DMS153 (cell line): ENCODE measurements around the gene FAM83E.

Experiments used
- DNase-seq: peaks from one replicate; lab custom pipeline; 2025; lab: John Stamatoyannopoulos, UW

FAM83E gene

DNA sequence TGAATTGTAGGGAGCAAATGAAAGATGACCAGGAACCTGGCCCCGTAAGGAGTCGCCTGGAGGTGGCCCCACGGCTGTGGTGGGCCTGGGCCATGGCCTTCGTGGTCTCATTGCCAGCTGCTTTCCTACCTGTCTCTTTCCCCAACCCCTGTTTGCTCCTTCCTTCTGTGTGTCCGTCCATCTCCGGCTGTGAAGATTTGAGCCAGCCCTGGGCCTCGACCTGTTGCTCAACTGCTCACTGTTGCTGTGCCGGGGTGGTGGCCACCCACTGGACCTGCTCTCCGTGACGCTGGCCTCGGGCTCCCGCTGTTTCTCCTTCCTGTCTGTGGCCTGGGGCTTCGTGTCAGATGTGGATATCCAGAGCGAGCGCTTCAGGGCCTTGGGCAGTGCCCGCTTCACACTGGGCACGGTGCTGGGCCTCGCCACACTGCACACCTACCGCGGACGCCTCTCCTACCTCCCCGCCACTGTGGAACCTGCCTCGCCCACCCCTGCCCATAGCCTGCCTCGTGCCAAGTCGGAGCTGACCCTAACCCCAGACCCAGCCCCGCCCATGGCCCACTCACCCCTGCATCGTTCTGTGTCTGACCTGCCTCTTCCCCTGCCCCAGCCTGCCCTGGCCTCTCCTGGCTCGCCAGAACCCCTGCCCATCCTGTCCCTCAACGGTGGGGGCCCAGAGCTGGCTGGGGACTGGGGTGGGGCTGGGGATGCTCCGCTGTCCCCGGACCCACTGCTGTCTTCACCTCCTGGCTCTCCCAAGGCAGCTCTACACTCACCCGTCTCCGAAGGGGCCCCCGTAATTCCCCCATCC is 13.8 kb upstream of the FAM83E start:
- no peak for DNase-seq

DNA sequence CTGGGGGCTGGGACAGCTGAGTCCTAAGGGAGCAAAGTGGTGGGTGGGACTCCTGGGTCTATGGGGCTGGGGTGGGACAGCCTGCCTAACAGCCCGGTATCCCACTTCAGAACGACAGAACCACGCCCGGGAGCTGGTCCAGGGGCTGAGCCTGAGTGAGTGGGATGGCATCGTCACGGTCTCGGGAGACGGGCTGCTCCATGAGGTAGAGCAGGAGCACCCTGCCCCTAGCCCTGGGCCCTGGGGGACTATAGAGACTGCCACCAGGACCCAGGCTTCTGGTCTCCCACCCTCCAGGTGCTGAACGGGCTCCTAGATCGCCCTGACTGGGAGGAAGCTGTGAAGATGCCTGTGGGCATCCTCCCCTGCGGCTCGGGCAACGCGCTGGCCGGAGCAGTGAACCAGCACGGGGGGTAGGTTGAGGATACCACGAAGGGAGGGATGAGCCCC is 13.0 kb upstream of the FAM83E start:
- no peak for DNase-seq

GRCh38 chr19:48627201-48627864 is 12.5 kb upstream of the FAM83E start:
- no peak for DNase-seq

DNA sequence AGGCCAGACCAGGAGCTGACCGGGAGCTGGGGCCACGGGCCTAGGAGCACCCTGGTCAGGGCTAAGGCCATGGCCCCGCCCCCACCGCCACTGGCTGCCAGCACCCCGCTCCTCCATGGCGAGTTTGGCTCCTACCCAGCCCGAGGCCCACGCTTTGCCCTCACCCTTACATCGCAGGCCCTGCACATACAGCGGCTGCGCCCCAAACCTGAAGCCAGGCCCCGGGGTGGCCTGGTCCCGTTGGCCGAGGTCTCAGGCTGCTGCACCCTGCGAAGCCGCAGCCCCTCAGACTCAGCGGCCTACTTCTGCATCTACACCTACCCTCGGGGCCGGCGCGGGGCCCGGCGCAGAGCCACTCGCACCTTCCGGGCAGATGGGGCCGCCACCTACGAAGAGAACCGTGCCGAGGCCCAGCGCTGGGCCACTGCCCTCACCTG is 11.0 kb upstream of the FAM83E start:
- DNase-seq, result no peak

- DNase-seq, result no peak
Observed at GRCh38 chr19:48624791-48625723, 10.2 kb upstream of the FAM83E start.

DNA sequence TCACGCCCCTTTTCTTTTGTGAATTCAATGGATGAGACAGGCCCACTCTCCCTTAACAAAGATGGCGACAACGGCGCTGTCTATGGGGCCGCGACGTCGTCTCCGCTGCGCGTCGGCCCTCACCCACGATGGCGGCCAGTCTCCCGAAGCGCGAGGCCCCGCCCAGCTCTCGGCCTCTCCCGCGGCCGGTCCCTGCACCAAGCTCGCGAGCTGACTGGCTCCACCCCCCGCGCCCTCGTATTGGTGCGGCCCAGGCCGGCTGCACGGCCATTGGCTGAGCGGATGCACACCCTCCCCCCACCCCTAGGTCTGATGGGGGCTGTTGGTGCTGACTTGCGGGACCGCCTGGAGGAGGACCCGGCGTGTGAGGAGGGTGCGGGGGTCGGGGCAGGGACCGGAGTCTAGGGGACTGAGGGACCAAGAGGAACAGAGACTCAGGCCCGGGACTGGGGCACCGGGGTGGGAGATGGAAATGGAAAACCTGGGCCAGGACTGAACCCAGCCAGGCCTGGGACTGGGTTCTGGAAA is 9.3 kb upstream of the FAM83E start:
- DNase-seq, result peak; percentile 96

DNA sequence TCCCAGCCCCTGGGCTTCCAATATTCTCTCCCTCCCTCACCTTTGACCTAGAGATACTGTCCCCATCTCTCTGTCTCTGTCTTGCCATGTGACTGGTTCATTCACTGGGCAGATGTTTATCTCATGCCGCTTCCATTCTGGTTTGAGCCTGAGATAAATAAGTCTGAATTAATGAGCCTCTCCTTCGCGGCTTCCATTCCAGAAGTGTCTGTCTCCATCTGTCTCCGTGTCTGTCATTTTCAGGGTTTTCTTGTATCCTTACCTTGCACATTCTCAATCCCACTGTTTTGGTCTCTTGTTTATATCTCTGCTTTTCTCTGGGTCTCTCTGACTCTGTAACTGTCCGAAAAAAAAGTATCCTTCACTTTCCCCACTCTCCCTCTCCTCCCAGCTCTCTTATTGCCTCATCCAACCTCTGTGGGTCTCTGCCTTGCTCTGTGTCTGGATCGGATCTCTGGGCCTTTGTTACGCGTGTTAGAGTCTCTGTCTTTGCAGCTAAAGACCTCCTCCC is 8.7 kb upstream of the FAM83E start:
- no peak for DNase-seq

DNA sequence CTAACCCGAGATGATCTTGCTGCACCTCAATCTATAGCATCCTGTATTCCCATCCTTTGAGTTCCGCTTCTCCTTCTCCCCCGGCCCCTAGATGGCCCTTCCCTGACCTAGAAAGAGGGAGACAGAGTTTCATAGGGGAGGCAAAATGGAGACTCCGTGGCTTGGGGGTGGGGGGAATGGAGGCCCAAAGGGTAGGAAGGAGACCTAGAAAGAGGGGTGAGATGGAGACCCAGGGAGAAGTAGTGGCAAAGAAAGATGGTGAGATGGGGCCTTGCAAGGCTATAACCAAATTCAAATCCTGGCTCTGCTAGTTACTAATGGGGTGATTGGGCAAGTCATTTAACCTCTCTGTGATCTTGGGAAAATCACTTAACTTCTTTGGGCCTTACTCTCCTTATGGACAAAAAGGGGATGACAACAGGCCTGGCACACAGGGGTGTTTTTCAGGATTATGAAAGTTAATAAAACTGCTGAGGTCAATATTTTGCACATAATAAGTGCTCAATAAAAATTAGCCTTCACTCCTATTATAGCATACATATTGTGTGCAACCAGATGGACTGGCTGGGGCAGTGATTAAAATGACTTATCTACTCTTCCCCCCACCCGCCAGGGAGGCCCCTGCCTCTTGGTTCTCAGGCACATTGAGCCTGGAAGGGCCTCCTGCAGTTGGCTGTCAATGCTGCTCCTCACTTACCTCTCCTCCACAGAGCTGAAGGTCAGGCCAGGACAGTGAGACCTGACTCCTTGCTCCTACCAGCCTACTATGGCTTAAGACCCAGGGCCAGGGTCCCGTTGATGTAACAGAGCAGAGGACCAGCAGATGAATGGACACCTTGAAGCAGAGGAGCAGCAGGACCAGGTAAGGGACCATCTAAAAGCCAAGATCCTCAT is 5.1 kb upstream of the FAM83E start:
- DNase-seq, result no peak

GRCh38 chr19:48618916-48619691 is 4.2 kb upstream of the FAM83E start, which contains the start of the genes RPL18 and SPHK2:
TSS of gene RPL18 (minus strand) at chr19:48619178. CDS start at chr19:48619143, 35 bp downstream.
TSS of gene SPHK2 (plus strand) at chr19:48619506. CDS start at chr19:48620515, 1,009 bp downstream.
- peak; percentile 99 for DNase-seq

GRCh38 chr19:48618278-48618915 is 3.5 kb upstream of the FAM83E start:
- no peak for DNase-seq

DNA sequence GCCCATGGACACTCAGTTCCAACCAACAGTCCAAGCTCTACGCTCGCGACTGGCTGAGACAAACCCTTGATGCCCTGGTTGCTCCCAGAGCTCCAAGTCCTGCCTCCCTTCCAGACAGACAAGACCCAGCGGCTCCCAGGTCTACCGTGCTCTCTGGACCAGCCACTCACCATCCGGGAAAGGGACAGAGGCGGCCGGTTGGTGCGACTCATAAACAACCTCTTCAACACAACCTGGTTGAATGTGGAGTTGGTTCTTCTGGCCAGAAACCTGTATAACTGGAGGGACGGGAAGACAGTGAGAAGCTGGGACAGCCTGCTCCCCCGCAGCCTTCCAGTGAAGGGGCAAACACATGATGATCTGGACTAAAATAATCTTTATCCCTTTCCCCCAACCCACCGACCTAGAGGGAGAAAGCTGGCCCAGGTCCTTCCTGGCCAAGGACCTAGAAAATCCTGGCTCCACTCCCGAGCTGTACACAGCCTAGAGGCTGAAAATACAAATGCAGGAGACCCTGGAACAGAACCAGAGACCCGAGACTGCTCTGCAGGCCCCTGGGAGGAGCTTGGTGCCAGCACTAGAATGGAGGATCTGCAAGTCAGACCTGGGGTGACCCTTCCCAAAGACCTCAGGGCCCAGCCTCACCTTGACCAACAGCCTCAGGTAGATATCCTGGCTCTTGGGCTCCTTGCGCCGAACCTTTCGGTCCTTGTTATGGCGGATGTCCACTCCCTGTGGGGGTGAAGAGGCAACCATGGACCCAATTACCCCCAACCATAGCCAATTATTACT is 2.5 kb upstream of the FAM83E start:
- no peak for DNase-seq

DNA sequence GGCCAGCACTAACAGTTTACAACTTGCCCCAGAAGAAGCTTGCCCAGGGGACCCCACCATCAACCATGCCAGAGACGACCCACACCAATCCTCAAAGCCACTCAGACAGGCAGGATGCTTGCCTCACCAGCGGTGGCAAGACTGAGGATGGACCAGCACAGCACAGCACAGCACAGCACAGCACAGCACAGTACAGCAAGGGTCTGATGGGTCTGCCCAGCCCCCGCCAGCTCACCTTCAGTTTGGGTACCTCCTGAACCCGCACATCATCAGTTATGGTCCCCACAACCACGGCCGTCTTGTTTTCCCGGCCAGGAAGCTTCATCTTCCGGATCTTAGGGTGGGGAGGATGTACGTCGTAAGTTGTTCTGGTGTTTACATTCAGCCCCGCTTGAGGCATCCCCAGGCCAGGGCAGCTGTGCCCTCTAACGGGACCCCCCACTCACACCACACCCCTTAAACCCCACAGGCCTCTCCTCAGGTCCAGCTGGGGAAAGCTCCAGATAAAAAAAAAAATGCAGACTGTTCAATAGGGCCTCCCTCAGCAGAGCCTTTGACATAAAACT is 1.7 kb upstream of the FAM83E start:
- no peak for DNase-seq

- DNase-seq, result no peak
Observed at GRCh38 chr19:48616041-48616436, 1.2 kb upstream of the FAM83E start.

GRCh38 chr19:48615231-48616040 is 560 bp upstream of the FAM83E start:
- DNase-seq, result no peak

DNA sequence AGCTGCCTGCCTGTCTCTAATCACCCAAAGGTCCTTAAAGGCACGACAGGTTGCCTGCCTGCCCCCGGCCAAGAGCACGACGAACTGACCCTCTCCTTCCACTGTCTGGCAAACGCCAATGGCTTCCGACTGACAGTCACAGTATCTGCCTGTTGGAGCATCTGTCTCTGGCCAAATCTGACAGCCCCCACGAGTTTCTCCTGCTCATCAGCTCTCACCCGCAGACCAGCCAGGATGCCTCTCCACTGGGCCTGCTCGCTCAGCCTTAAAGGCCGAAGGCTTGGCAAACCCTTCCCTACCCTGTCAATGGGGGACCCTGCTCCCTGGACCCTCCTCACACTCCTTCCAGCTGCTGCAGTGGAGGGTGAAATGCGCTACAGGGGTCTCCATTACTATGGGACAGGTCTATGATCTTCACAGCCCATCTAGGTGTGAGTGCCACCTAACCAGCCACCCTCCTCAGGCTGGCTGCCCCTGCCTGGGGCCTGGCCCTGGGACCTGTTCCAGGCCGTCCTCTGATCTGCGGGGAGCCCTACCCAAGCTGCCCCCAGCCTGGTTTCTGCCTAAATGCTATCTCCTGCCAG is 932 bp downstream of the FAM83E start:
- DNase-seq, result no peak

DNA sequence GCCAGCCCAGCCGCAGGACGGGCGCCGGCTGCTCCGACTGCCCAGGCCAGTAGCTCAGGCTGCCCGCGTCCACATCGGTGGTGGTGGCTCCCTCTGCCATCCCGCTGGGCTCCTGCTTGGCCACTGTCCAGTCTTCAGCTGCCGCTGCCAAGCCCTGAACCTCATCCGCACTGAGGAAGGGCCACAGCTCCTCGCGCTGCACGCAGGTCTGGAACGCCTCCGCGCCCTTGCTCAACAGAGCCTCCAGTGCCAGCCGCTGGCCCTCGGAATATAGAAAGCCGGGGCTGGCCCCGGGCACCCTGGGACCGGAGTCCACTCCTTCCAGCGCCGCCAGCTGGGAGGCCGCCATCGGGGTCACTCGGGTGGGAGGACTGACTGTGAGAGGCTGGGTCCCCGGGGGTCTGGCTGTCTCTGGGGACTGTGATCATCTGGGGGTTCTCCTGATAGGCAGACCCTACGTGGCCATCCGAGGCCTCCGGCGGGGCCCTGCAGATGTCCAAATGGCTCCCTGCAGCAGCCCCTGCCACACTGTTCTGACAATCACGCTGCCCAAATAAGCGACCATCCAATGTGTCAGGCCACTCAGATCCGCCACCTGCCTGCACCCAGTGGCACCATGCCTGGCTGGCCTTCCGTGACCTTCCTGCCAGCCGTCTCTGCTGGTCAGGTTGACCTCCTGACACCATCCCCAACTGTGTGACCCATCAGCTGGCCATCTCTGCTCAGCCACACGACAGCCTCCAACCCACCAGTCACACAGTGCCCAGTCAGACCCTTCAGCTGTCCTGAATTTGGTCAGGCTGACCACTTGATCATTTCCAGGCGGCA is 1.6 kb downstream of the FAM83E start:
- no peak for DNase-seq
